H9 (cell line): ENCODE data around the gene RNF40. TPM values are rescaled to one million over a fixed set of nuclear protein-coding genes. Genes with fewer than 3 reads are reported as not detected.

Experiments used
- DNase-seq: peaks from one replicate; pipeline ENCODE4 v3.0.0-alpha.2; 2017
- H2AFZ ChIP-seq: one replicate; pipeline ENCODE4 v1.6.1; 2013; ENCODE audit warnings: mild to moderate bottlenecking, low read length, control low read depth, moderate library complexity
- H2AK5ac ChIP-seq: 2 replicates; pipeline ENCODE4 v1.6.1; 2013; ENCODE audit warnings: low read length, control low read depth, mixed read lengths; ENCODE audit not compliant: insufficient read length
- H2BK120ac ChIP-seq: one replicate; pipeline ENCODE4 v1.6.1; 2013; ENCODE audit warnings: low read depth, mild to moderate bottlenecking, low read length, control low read depth, inconsistent platforms; ENCODE audit not compliant: poor library complexity, severe bottlenecking
- H2BK12ac ChIP-seq: 2 replicates; pipeline ENCODE4 v1.6.1; 2013; ENCODE audit warnings: low read length, control low read depth, mixed read lengths, low read depth; ENCODE audit not compliant: insufficient read length
- H2BK15ac ChIP-seq: 2 replicates; pipeline ENCODE4 v1.6.1; 2013; ENCODE audit warnings: low read depth, low read length, control low read depth
- H2BK20ac ChIP-seq: one replicate; pipeline ENCODE4 v1.6.1; 2013; ENCODE audit warnings: low read depth, mild to moderate bottlenecking, low read length, control low read depth, inconsistent platforms; ENCODE audit not compliant: poor library complexity, severe bottlenecking
- H2BK5ac ChIP-seq: 2 replicates; pipeline ENCODE4 v1.6.1; 2013; ENCODE audit warnings: low read length, control low read depth, mixed read lengths; ENCODE audit not compliant: insufficient read length
- H3K14ac ChIP-seq: 2 replicates; pipeline ENCODE4 v1.6.1; 2013; ENCODE audit warnings: low read length, control low read depth; ENCODE audit not compliant: insufficient read depth
- H3K18ac ChIP-seq: 2 replicates; pipeline ENCODE4 v1.6.1; 2013; ENCODE audit warnings: low read depth, mild to moderate bottlenecking, mixed read lengths, low read length, control low read depth; ENCODE audit not compliant: insufficient read length
- H3K23ac ChIP-seq: 2 replicates; pipeline ENCODE4 v1.6.1; 2013; ENCODE audit warnings: low read length, control low read depth, mixed read lengths, low read depth; ENCODE audit not compliant: insufficient read length
- H3K23me2 ChIP-seq: 2 replicates; pipeline ENCODE4 v1.6.1; 2013; ENCODE audit warnings: low read depth, mild to moderate bottlenecking, mixed read lengths, low read length, control low read depth; ENCODE audit not compliant: insufficient read length, poor library complexity, severe bottlenecking
- H3K27ac ChIP-seq: 2 replicates; pipeline ENCODE4 v1.5.1; 2013; ENCODE audit warnings: low read length, control low read depth, mixed read lengths, low read depth; ENCODE audit not compliant: insufficient read length
- H3K27me3 ChIP-seq: 2 replicates; pipeline ENCODE4 v1.6.1; 2013; ENCODE audit warnings: low read length, control low read depth, inconsistent platforms; ENCODE audit not compliant: insufficient read depth
- H3K4ac ChIP-seq: 2 replicates; pipeline ENCODE4 v1.6.1; 2013; ENCODE audit warnings: low read depth, mild to moderate bottlenecking, control low read depth, inconsistent platforms, low read length, moderate library complexity
- H3K4me1 ChIP-seq: 2 replicates; pipeline ENCODE4 v1.6.1; 2013; ENCODE audit warnings: low read length, control low read depth, inconsistent platforms; ENCODE audit not compliant: insufficient read depth
- H3K4me2 ChIP-seq: 2 replicates; pipeline ENCODE4 v1.6.1; 2013; ENCODE audit warnings: low read length, control low read depth, mixed read lengths; ENCODE audit not compliant: insufficient read length, insufficient read depth
- H3K56ac ChIP-seq: 2 replicates; pipeline ENCODE4 v1.6.1; 2013; ENCODE audit warnings: low read depth, mild to moderate bottlenecking, mixed read lengths, low read length, control low read depth; ENCODE audit not compliant: insufficient read length
- H3K79me1 ChIP-seq: 2 replicates; pipeline ENCODE4 v1.6.1; 2013; ENCODE audit warnings: low read depth, mild to moderate bottlenecking, moderate library complexity, low read length, control low read depth, inconsistent platforms; ENCODE audit not compliant: insufficient read depth, poor library complexity, severe bottlenecking
- H3K79me2 ChIP-seq: 2 replicates; pipeline ENCODE4 v1.6.1; 2013; ENCODE audit warnings: low read length, control low read depth, inconsistent platforms; ENCODE audit not compliant: insufficient read depth
- H3K9ac ChIP-seq: 2 replicates; pipeline ENCODE4 v1.6.1; 2013; ENCODE audit warnings: low read length, control low read depth, mixed read lengths; ENCODE audit not compliant: insufficient read length; ENCODE audit errors: extremely low read depth
- H3K9me3 ChIP-seq: one replicate; pipeline ENCODE4 v1.6.1; 2013; ENCODE audit warnings: low read depth, low read length, inconsistent platforms; ENCODE audit not compliant: control insufficient read depth
- H3T11ph ChIP-seq: one replicate; pipeline ENCODE4 v1.6.1; 2013; ENCODE audit warnings: mild to moderate bottlenecking, low read length, control low read depth, inconsistent platforms
- H4K20me1 ChIP-seq: one replicate; pipeline ENCODE4 v1.6.1; 2013; ENCODE audit not compliant: control insufficient read depth, insufficient read length, insufficient read depth
- H4K5ac ChIP-seq: 2 replicates; pipeline ENCODE4 v1.6.1; 2013; ENCODE audit warnings: low read depth, mild to moderate bottlenecking, mixed read lengths, low read length, control low read depth; ENCODE audit not compliant: insufficient read length
- H4K8ac ChIP-seq: replicated peaks from 2 replicates; pipeline ENCODE4 v1.6.1; 2013; ENCODE audit warnings: low read length, control low read depth, mixed read lengths, low read depth; ENCODE audit not compliant: insufficient read length
- H4K91ac ChIP-seq: 2 replicates; pipeline ENCODE4 v1.6.1; 2013; ENCODE audit warnings: low read depth, mild to moderate bottlenecking, moderate library complexity, mixed read lengths, low read length, control low read depth; ENCODE audit not compliant: insufficient read length
- H3K27ac Mint-ChIP-seq, 3 experiments: 2 replicates in 2 of 3; 3 replicates in 1 of 3; pipeline ENCODE4 v1.8.0; 2020 to 2021; ENCODE audit warnings: mixed read lengths in 3 of 3, mild to moderate bottlenecking in 1 of 3, moderate library complexity in 1 of 3
- H3K27me3 Mint-ChIP-seq: 2 replicates; pipeline ENCODE4 v1.8.0; 2021; ENCODE audit warnings: low read depth, mild to moderate bottlenecking, moderate library complexity, mixed read lengths
- H3K36me3 Mint-ChIP-seq, 3 experiments: 2 replicates in 2 of 3; 3 replicates in 1 of 3; pipeline ENCODE4 v1.8.0; 2020 to 2021; ENCODE audit warnings: low read depth in 3 of 3, mixed read lengths in 3 of 3; ENCODE audit not compliant: insufficient read depth in 1 of 3
- H3K4me1 Mint-ChIP-seq, 2 experiments: 2 replicates each; pipeline ENCODE4 v1.8.0; 2020; ENCODE audit warnings: mixed read lengths in 2 of 2
- H3K4me3 Mint-ChIP-seq, 2 experiments: 2 replicates in 1 of 2; 3 replicates in 1 of 2; pipeline ENCODE4 v1.8.0; 2020 to 2021; ENCODE audit warnings: mild to moderate bottlenecking in 2 of 2, mixed read lengths in 2 of 2, moderate library complexity in 1 of 2
- H3K9me3 Mint-ChIP-seq, 2 experiments: 2 replicates in 1 of 2; 3 replicates in 1 of 2; pipeline ENCODE4 v1.8.0; 2020; ENCODE audit warnings: mild to moderate bottlenecking in 2 of 2, mixed read lengths in 2 of 2, moderate library complexity in 1 of 2
- CTCF ChIP-seq: fragments of 200-600 bp; sonication (generic); conservative IDR thresholded peaks from 3 replicates; pipeline ENCODE4 v1.8.0; 2021; ENCODE audit warnings: antibody characterized with exemption, mild to moderate bottlenecking
- WGBS: extraction: QIAGEN DNeasy Blood & Tissue Kit; methylation state at CpG from one replicate; pipeline ENCODE4 v1.1.7; 2013; ENCODE audit warnings: missing lambda C conversion rate, low lambda C conversion rate, mixed read lengths; ENCODE audit not compliant: insufficient read length; ENCODE audit errors: extremely low coverage; 5-methylcytosine and 5-hydroxymethylcytosine counted together
- total RNA-seq: library from RNA; stranded (reverse); gene quantifications from 2 replicates; pipeline ENCODE4 v1.2.1, GENCODE V29; 2021

The RNF40 gene
- total RNA-seq, 1 experiment from 2014 or later, result 103 TPM

GRCh38 chr16:30721606-30722005, 40.5 kb upstream of the RNF40 start:
- Histone ChIP-seq H3K27me3 (no peaks in the 10 kb centered on the region), H3K23me2 (no peaks in the 10 kb centered on the region)
- no CpG with 5 or more reads among the region's 1 CpG for WGBS

More at GRCh38 chr16:30721606-30722005, 40.5 kb upstream of the RNF40 start:
- H4K8ac ChIP-seq, result no peak overlapping the region
- no peak overlapping the region for H2BK12ac ChIP-seq
- H2BK20ac ChIP-seq, result no peak overlapping the region
- no peak overlapping the region for H3K56ac ChIP-seq
- no peak overlapping the region for H3T11ph ChIP-seq
- H3K4ac ChIP-seq, result no peak overlapping the region
- no peak overlapping the region for H2BK5ac ChIP-seq
- H3K9me3 ChIP-seq, result no peaks in the 10 kb centered on the region
- H3K4me2 ChIP-seq, result no peak overlapping the region
- H4K20me1 ChIP-seq, result no peaks in the 10 kb centered on the region
- no peak overlapping the region for H4K91ac ChIP-seq
- Mint-ChIP-seq H3K4me3 (no peak overlapping the region), H3K9me3 (no peaks in the 10 kb centered on the region; a peak in 1 of 5 replicates), H3K36me3 (peaks cover 60 to 88% (median 69%) of the 10 kb centered on the region in 3 experiments), H3K27me3 (no peaks in the 10 kb centered on the region), H3K4me1 (no peaks in the 10 kb centered on the region), H3K27ac (no peak overlapping the region)
- no peak for DNase-seq
- H3K27ac ChIP-seq, result no peak overlapping the region
- H2BK120ac ChIP-seq, result no peak overlapping the region
- no peak overlapping the region for H3K9ac ChIP-seq
- TF ChIP-seq CTCF, result no peak
- no peaks in the 10 kb centered on the region for H3K4me1 ChIP-seq
- no peak overlapping the region for H4K5ac ChIP-seq
- H3K18ac ChIP-seq, result no peak overlapping the region
- no peak overlapping the region for H2AK5ac ChIP-seq
- H2AFZ ChIP-seq, result no peak overlapping the region
- H3K79me1 ChIP-seq, result no peaks in the 10 kb centered on the region
- H3K23ac ChIP-seq, result no peak overlapping the region
- H3K14ac ChIP-seq, result no peak overlapping the region
- no peak overlapping the region for H2BK15ac ChIP-seq
- no peaks in the 10 kb centered on the region for H3K79me2 ChIP-seq
